ENCODE data around the gene PXYLP1.

- peak; percentile 55 for TF ChIP-seq CTCF (conservative IDR thresholded peaks at IDR 0.05; ENCODE audit: low read depth, low read length)
- TF ChIP-seq EZH2 (IDR thresholded peaks at IDR 0.05; ENCODE audit: borderline replicate concordance, low read depth, low read length, poor library complexity, severe bottlenecking): no peak
These were observed 77.1 kb downstream of the PXYLP1 start for GRCh38 chr3:141308588-141309218.

Data from A673 (cell line).